HCT116 (cell line): ENCODE measurements around the gene SWT1. TPM values are rescaled to one million over a fixed set of nuclear protein-coding genes. Genes with fewer than 3 reads are reported as not detected.

ENCODE experiments used
- ATAC-seq: fragments of 200-7000 bp; cut with Tn5 transposase; 2 replicates; pipeline ENCODE4 v1.9.1; 2020; ENCODE audit warnings: mild to moderate bottlenecking, moderate library complexity
- BruUV-seq: library from RNA; stranded (reverse); fragments of 400-500 nt; replicated peaks from 2 replicates; lab custom pipeline; 2021; lab: Mats Ljungman, UMichigan
- CTCF ChIA-PET: fragments of 300-600 bp; sonication (Branson Sonifier 250); formaldehyde crosslinking; loops from one replicate; lab custom pipeline; 2021; ENCODE audit warnings: antibody characterized with exemption; lab: Charles Lee
- POLR2A ChIA-PET: fragments of 300-600, 350-600 bp; sonication (Branson Sonifier 250); formaldehyde crosslinking; loops from one replicate; lab custom pipeline; 2021; ENCODE audit warnings: antibody characterized with exemption; lab: Charles Lee
- RAD21 ChIA-PET, 2 experiments: fragments of 300-600 bp; sonication (Branson Sonifier 250); formaldehyde crosslinking; loops; one replicate each; lab custom pipeline; 2023; ENCODE audit warnings: low total read pairs in 2 of 2; ENCODE audit not compliant: uncharacterized antibody in 2 of 2, unreplicated experiment in 2 of 2, low non-redundant PET in 1 of 2; lab: Charles Lee
- DNase-seq: peaks from one replicate; pipeline ENCODE4 v3.0.0-alpha.2; 2010; ENCODE audit warnings: low read depth, low spot score
- H2AFZ ChIP-seq: fragments of 200-600 bp; shearing (Covaris generic), sonication (generic); 2 replicates; pipeline ENCODE4 v1.6.1; 2017; ENCODE audit warnings: low read depth, mixed run types, mixed read lengths, antibody characterized with exemption, low read length; ENCODE audit not compliant: poor library complexity, severe bottlenecking
- H3K27ac ChIP-seq: 2 replicates; pipeline ENCODE4 v1.5.1; 2012; ENCODE audit warnings: low read depth, low read length
- H3K27me3 ChIP-seq: fragments of 200-600 bp; sonication (generic); 2 replicates; pipeline ENCODE4 v1.6.1; 2016; ENCODE audit warnings: mixed run types, low read length, mixed read lengths; ENCODE audit not compliant: insufficient read depth
- H3K36me3 ChIP-seq, 2 experiments: fragments of 200-500 bp in 1 of 2; fragments of 200-600 bp in 1 of 2; sonication (Bioruptor generic) in 1 of 2; sonication (generic) in 1 of 2; 2 replicates each; pipeline versions ENCODE4 v1.5.1 to v1.6.1; 2014 to 2016; ENCODE audit warnings: low read length in 2 of 2, inconsistent platforms in 1 of 2, mixed read lengths in 1 of 2, mixed run types in 1 of 2; ENCODE audit not compliant: insufficient read depth in 2 of 2, control insufficient read depth in 1 of 2
- H3K4me1 ChIP-seq, 2 experiments: fragments of 200-600 bp in 1 of 2; sonication (generic) in 1 of 2; 2 replicates each; pipeline versions ENCODE4 v1.5.1 to v1.6.1; 2012 to 2017; ENCODE audit warnings: low read length in 2 of 2, inconsistent platforms in 1 of 2, mild to moderate bottlenecking in 1 of 2, mixed read lengths in 1 of 2, mixed run types in 1 of 2, moderate library complexity in 1 of 2; ENCODE audit not compliant: insufficient read depth in 2 of 2, control insufficient read depth in 1 of 2
- H3K4me2 ChIP-seq: fragments of 200-600 bp; sonication (generic); 2 replicates; pipeline ENCODE4 v1.6.1; 2017; ENCODE audit warnings: mixed run types, low read length, mixed read lengths
- H3K4me3 ChIP-seq, 2 experiments: fragments of 200-600 bp in 1 of 2; sonication (generic) in 1 of 2; replicated peaks in 1 of 2; 2 replicates each; pipeline ENCODE4 v1.5.1; 2011 to 2016; ENCODE audit warnings: low read length in 2 of 2, control low read depth in 1 of 2, low read depth in 1 of 2, mild to moderate bottlenecking in 1 of 2, mixed read lengths in 1 of 2, mixed run types in 1 of 2
- H3K79me2 ChIP-seq: fragments of 200-600 bp; sonication (generic); 2 replicates; pipeline ENCODE4 v1.6.1; 2017; ENCODE audit warnings: mild to moderate bottlenecking, mixed run types, low read length, moderate library complexity, mixed read lengths; ENCODE audit not compliant: insufficient read depth
- H3K9ac ChIP-seq: fragments of 200-600 bp; sonication (generic); 2 replicates; pipeline ENCODE4 v1.6.1; 2016; ENCODE audit warnings: low read length, mixed read lengths
- H3K9me2 ChIP-seq: fragments of 200-600 bp; sonication (generic), shearing (Covaris generic); 2 replicates; pipeline ENCODE4 v1.6.1; 2017; ENCODE audit warnings: mixed run types, mild to moderate bottlenecking, moderate library complexity; ENCODE audit not compliant: insufficient read depth
- H3K9me3 ChIP-seq, 2 experiments: fragments of 200-500 bp in 1 of 2; fragments of 200-600 bp in 1 of 2; sonication (Bioruptor generic) in 1 of 2; sonication (generic) in 1 of 2; 2 replicates each; pipeline ENCODE4 v1.6.1; 2014 to 2017; ENCODE audit warnings: low read length in 2 of 2, mixed read lengths in 2 of 2, inconsistent platforms in 1 of 2, low read depth in 1 of 2, mild to moderate bottlenecking in 1 of 2, mixed run types in 1 of 2, moderate library complexity in 1 of 2; ENCODE audit not compliant: control insufficient read depth in 1 of 2, insufficient read depth in 1 of 2
- H4K20me1 ChIP-seq: fragments of 200-600 bp; sonication (generic), shearing (Covaris generic); 2 replicates; pipeline ENCODE4 v1.6.1; 2017; ENCODE audit warnings: mixed run types, mild to moderate bottlenecking, moderate library complexity; ENCODE audit not compliant: insufficient read depth
- CEBPB ChIP-seq: IDR thresholded peaks from 2 replicates; pipeline ENCODE4 v1.6.1; 2012; ENCODE audit warnings: low read depth
- CTCF ChIP-seq, 3 experiments: fragments of 200-600 bp in 1 of 3; sonication (generic) in 1 of 3; IDR thresholded peaks in 2 of 3; conservative IDR thresholded peaks in 1 of 3; 2 replicates each; pipeline ENCODE4 v1.5.1; 2012 to 2017; ENCODE audit warnings: low read depth in 2 of 3, low read length in 2 of 3, antibody characterized with exemption in 1 of 3, borderline replicate concordance in 1 of 3, control low read depth in 1 of 3, mild to moderate bottlenecking in 1 of 3, mixed read lengths in 1 of 3, mixed run types in 1 of 3, moderate library complexity in 1 of 3; ENCODE audit not compliant: insufficient read depth in 1 of 3
- EGR1 ChIP-seq: IDR thresholded peaks from 2 replicates; pipeline ENCODE4 v1.6.1; 2012; ENCODE audit warnings: low read depth
- ELF1 ChIP-seq: IDR thresholded peaks from 2 replicates; pipeline ENCODE4 v1.6.1; 2012; ENCODE audit warnings: low read depth, borderline replicate concordance
- EZH2phosphoT487 ChIP-seq: fragments of 200-600 bp; IDR thresholded peaks from 2 replicates; pipeline ENCODE4 v1.6.1; 2018; ENCODE audit warnings: antibody characterized with exemption, borderline replicate concordance
- FOSL1 ChIP-seq: IDR thresholded peaks from 2 replicates; pipeline ENCODE4 v1.6.1; 2012; ENCODE audit warnings: low read depth
- JUND ChIP-seq: IDR thresholded peaks from 2 replicates; pipeline ENCODE4 v1.6.1; 2012
- POLR2A ChIP-seq: IDR thresholded peaks from 2 replicates; pipeline ENCODE4 v1.7.0; 2011; ENCODE audit warnings: borderline replicate concordance; ENCODE audit not compliant: insufficient read depth, insufficient read length; ENCODE audit errors: extremely low read depth
- POLR2AphosphoS5 ChIP-seq: IDR thresholded peaks from 2 replicates; pipeline ENCODE4 v1.6.1; 2011; ENCODE audit warnings: mild to moderate bottlenecking, low read depth, low read length, moderate library complexity
- SIN3A ChIP-seq: IDR thresholded peaks from 2 replicates; pipeline ENCODE4 v1.6.1; 2012; ENCODE audit warnings: low read depth
- SP1 ChIP-seq: IDR thresholded peaks from 2 replicates; pipeline ENCODE4 v1.6.1; 2012; ENCODE audit warnings: low read depth
- TCF7L2 ChIP-seq: IDR thresholded peaks from 2 replicates; pipeline ENCODE4 v1.7.0; 2011; ENCODE audit warnings: borderline replicate concordance, inconsistent platforms; ENCODE audit not compliant: insufficient read depth, insufficient read length; ENCODE audit errors: extremely low read depth
- ZFX ChIP-seq: fragments of 450-650 bp; IDR thresholded peaks from 2 replicates; pipeline ENCODE4 v1.6.1; 2017
- ZNF274 ChIP-seq: fragments of 200-500 bp; sonication (Bioruptor generic); IDR thresholded peaks from 2 replicates; pipeline ENCODE4 v1.6.1; 2014; ENCODE audit warnings: mild to moderate bottlenecking, low read depth, low read length, inconsistent platforms
- intact Hi-C: fragments of 100-400 bp; cut with micrococcal nuclease; formaldehyde crosslinking; loops from 2 replicates; pipeline ENCODE4 v1.10.0; 2022
- total RNA-seq: library from RNA; stranded (reverse); gene quantifications from one replicate; pipeline ENCODE4 v1.2.1, GENCODE V29; 2021; ENCODE audit not compliant: unreplicated experiment
- TF ChIP-seq, protein P1 (sequence below): IDR thresholded peaks from 2 replicates; pipeline ENCODE4 v1.6.1; 2011; ENCODE audit warnings: mild to moderate bottlenecking, low read length, moderate library complexity; ENCODE audit not compliant: insufficient replicate concordance; ENCODE audit errors: extremely low read depth
- TF ChIP-seq, protein P2 (sequence below): IDR thresholded peaks from 2 replicates; pipeline ENCODE4 v1.6.1; 2012
- TF ChIP-seq, protein P3 (sequence below): IDR thresholded peaks from 2 replicates; pipeline ENCODE4 v1.6.1; 2012

The SWT1 gene
- total RNA-seq, 1 experiment from 2014 or later, result 3.3 TPM

DNA sequence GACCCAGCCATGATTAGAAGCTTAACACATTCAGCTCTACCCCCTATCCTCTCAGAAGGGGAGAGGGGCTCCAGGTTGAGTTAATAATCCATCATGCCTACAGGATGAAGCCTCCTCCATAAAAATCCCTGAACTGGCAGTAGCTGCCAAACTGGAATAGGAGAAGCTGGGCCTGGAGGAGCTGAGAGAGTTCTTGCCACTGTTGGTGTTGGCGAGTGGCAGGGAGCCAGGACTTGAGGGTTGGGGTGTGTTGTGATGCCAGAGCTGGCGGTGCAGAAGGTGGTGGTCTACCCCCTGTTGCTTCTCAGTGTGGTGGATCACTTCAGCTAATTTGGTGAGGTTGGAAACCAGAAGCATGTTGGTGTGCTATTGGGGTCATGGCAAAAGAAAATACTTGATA, 123.6 kb downstream of the SWT1 start:
- no peak overlapping the region for H3K9ac ChIP-seq
- BruUV-seq, result no TSS peak
- H3K36me3 ChIP-seq, result no peaks in the 10 kb centered on the region
- H3K9me3 ChIP-seq, result no peaks in the 10 kb centered on the region
- no peak for DNase-seq
- no peak overlapping the region for H2AFZ ChIP-seq
- no peak for ATAC-seq
- no peak overlapping the region for H3K4me3 ChIP-seq
- ChIA-PET POLR2A (no interaction called here), CTCF (no interaction called here), RAD21 (no interaction called here)
- H3K4me2 ChIP-seq, result no peak overlapping the region
- no peaks in the 10 kb centered on the region for H3K79me2 ChIP-seq
- H3K27ac ChIP-seq, result no peak overlapping the region
- peaks cover 0 to 8% of the 10 kb centered on the region in 2 experiments; a peak in 2 of 4 replicates for H3K4me1 ChIP-seq
- H4K20me1 ChIP-seq, result no peaks in the 10 kb centered on the region
- TF ChIP-seq FOSL1 (no peak), POLR2AphosphoS5 (no peak), CEBPB (no peak), EGR1 (no peak), ZFX (no peak)
- intact Hi-C loops, result no loop called here
- H3K9me2 ChIP-seq, result no peaks in the 10 kb centered on the region
- no peaks in the 10 kb centered on the region for H3K27me3 ChIP-seq

GRCh38 chr1:185281245-185281644, 124.3 kb downstream of the SWT1 start:
- POLR2A ChIA-PET, result no interaction called here
- TF ChIP-seq EGR1 (no peak), POLR2A (no peak), SP1 (no peak), POLR2AphosphoS5 (no peak), ELF1 (no peak), ZNF274 (no peak), CTCF (IDR thresholded peaks at IDR 0.05 in 2 of 3, conservative IDR thresholded peaks at IDR 0.05 in 1 of 3; ENCODE audit: borderline replicate concordance in 1 of 3, insufficient read depth in 1 of 3, low read depth in 2 of 3, low read length in 2 of 3) (no peak), JUND (no peak), SIN3A (no peak), EZH2phosphoT487 (no peak), TCF7L2 (no peak)
- TF ChIP-seq, protein P1, sequence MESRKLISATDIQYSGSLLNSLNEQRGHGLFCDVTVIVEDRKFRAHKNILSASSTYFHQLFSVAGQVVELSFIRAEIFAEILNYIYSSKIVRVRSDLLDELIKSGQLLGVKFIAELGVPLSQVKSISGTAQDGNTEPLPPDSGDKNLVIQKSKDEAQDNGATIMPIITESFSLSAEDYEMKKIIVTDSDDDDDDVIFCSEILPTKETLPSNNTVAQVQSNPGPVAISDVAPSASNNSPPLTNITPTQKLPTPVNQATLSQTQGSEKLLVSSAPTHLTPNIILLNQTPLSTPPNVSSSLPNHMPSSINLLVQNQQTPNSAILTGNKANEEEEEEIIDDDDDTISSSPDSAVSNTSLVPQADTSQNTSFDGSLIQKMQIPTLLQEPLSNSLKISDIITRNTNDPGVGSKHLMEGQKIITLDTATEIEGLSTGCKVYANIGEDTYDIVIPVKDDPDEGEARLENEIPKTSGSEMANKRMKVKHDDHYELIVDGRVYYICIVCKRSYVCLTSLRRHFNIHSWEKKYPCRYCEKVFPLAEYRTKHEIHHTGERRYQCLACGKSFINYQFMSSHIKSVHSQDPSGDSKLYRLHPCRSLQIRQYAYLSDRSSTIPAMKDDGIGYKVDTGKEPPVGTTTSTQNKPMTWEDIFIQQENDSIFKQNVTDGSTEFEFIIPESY, result no peak
- TF ChIP-seq, protein P2, sequence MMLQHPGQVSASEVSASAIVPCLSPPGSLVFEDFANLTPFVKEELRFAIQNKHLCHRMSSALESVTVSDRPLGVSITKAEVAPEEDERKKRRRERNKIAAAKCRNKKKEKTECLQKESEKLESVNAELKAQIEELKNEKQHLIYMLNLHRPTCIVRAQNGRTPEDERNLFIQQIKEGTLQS, result no peak
- TF ChIP-seq, protein P3, sequence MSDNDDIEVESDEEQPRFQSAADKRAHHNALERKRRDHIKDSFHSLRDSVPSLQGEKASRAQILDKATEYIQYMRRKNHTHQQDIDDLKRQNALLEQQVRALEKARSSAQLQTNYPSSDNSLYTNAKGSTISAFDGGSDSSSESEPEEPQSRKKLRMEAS, result no peak

More at GRCh38 chr1:185281245-185281644, 124.3 kb downstream of the SWT1 start:
- Histone ChIP-seq H3K9ac (no peak overlapping the region), H3K9me3 (no peaks in the 10 kb centered on the region), H3K27me3 (no peaks in the 10 kb centered on the region), H4K20me1 (no peaks in the 10 kb centered on the region), H3K4me1 (peaks cover 0 to 8% of the 10 kb centered on the region in 2 experiments; a peak in 2 of 4 replicates), H3K4me3 (no peak overlapping the region), H3K36me3 (no peaks in the 10 kb centered on the region), H3K4me2 (no peak overlapping the region), H3K27ac (no peak overlapping the region), H2AFZ (no peak overlapping the region), H3K9me2 (no peaks in the 10 kb centered on the region), H3K79me2 (no peaks in the 10 kb centered on the region)
- RAD21 ChIA-PET, result no interaction called here
- no peak for DNase-seq
- intact Hi-C loops, result no loop called here
- CTCF ChIA-PET, result no interaction called here
- ATAC-seq, result no peak
- BruUV-seq, result no TSS peak
